OCI-LY1 (cell line): ENCODE measurements around the gene CDH23.
A peak's percentile ranks its signal among the peaks of the same experiment; 100 is the strongest.

Experiments used
- H2AFZ ChIP-seq: fragments of 200-600 bp; sonication (generic), shearing (Covaris generic); 2 replicates; pipeline ENCODE4 v1.6.0; 2014; ENCODE audit warnings: antibody characterized with exemption, mild to moderate bottlenecking, low read length
- H3F3A ChIP-seq: fragments of 200-600 bp; sonication (generic), shearing (Covaris generic); 2 replicates; pipeline ENCODE4 v1.6.0; 2014; ENCODE audit warnings: mild to moderate bottlenecking, antibody characterized with exemption, low read length, moderate library complexity; ENCODE audit not compliant: insufficient read depth
- H3K27ac ChIP-seq: fragments of 200-600 bp; sonication (generic); 2 replicates; pipeline ENCODE4 v1.5.1; 2014; ENCODE audit warnings: low read length, mixed run types, mild to moderate bottlenecking, low read depth; ENCODE audit not compliant: poor library complexity, severe bottlenecking
- H3K27me3 ChIP-seq: fragments of 200-600 bp; sonication (generic); 2 replicates; pipeline ENCODE4 v1.6.0; 2014; ENCODE audit warnings: antibody characterized with exemption, mild to moderate bottlenecking, low read length, moderate library complexity; ENCODE audit not compliant: insufficient read depth
- H3K36me3 ChIP-seq: fragments of 200-600 bp; sonication (generic); 2 replicates; pipeline ENCODE4 v1.6.1; 2014; ENCODE audit warnings: mild to moderate bottlenecking, antibody characterized with exemption, low read length, moderate library complexity, mixed read lengths; ENCODE audit not compliant: insufficient read depth
- H3K4me1 ChIP-seq: fragments of 200-600 bp; sonication (generic); 2 replicates; pipeline ENCODE4 v1.5.1; 2014; ENCODE audit warnings: mild to moderate bottlenecking, low read length, moderate library complexity; ENCODE audit not compliant: insufficient read depth, severe bottlenecking
- H3K4me2 ChIP-seq: fragments of 200-600 bp; sonication (generic), shearing (Covaris generic); 2 replicates; pipeline ENCODE4 v1.6.1; 2014; ENCODE audit warnings: low read length
- H3K4me3 ChIP-seq: fragments of 200-600 bp; sonication (generic); 2 replicates; pipeline ENCODE4 v1.5.1; 2014; ENCODE audit warnings: low read length, low read depth, mild to moderate bottlenecking, mixed read lengths; ENCODE audit not compliant: poor library complexity, severe bottlenecking
- H3K79me2 ChIP-seq: fragments of 200-600 bp; shearing (Covaris generic); 2 replicates; pipeline ENCODE4 v1.6.1; 2016; ENCODE audit warnings: mixed run types, low read length, mixed read lengths; ENCODE audit not compliant: insufficient read depth
- H3K9ac ChIP-seq: fragments of 200-600 bp; sonication (generic), shearing (Covaris generic); 2 replicates; pipeline ENCODE4 v1.6.1; 2014; ENCODE audit warnings: mild to moderate bottlenecking, low read length, mixed read lengths
- H3K9me2 ChIP-seq: fragments of 200-600 bp; sonication (generic), shearing (Covaris generic); 2 replicates; pipeline ENCODE4 v1.6.1; 2014; ENCODE audit warnings: low read depth, mild to moderate bottlenecking, low read length, mixed read lengths
- H3K9me3 ChIP-seq: fragments of 200-600 bp; shearing (Covaris generic); 2 replicates; pipeline ENCODE4 v1.6.1; 2014; ENCODE audit warnings: low read length, mixed read lengths
- H4K20me1 ChIP-seq: fragments of 200-600 bp; sonication (generic), shearing (Covaris generic); 2 replicates; pipeline ENCODE4 v1.6.0; 2016; ENCODE audit warnings: mild to moderate bottlenecking, low read length; ENCODE audit not compliant: insufficient read depth
- EZH2 ChIP-seq: fragments of 200-600 bp; sonication (generic), shearing (Covaris generic); IDR thresholded peaks from 2 replicates; pipeline ENCODE4 v1.8.0; 2017; ENCODE audit warnings: borderline replicate concordance, mixed run types, mild to moderate bottlenecking, antibody characterized with exemption, low read length, moderate library complexity, mixed read lengths
- TF ChIP-seq, protein P1 (sequence below): fragments of 200-600 bp; sonication (generic), shearing (Covaris generic); IDR thresholded peaks from 2 replicates; pipeline ENCODE4 v1.5.1; 2017; ENCODE audit warnings: mild to moderate bottlenecking, antibody characterized with exemption, low read length, moderate library complexity, mixed read lengths

CDH23 gene

DNA sequence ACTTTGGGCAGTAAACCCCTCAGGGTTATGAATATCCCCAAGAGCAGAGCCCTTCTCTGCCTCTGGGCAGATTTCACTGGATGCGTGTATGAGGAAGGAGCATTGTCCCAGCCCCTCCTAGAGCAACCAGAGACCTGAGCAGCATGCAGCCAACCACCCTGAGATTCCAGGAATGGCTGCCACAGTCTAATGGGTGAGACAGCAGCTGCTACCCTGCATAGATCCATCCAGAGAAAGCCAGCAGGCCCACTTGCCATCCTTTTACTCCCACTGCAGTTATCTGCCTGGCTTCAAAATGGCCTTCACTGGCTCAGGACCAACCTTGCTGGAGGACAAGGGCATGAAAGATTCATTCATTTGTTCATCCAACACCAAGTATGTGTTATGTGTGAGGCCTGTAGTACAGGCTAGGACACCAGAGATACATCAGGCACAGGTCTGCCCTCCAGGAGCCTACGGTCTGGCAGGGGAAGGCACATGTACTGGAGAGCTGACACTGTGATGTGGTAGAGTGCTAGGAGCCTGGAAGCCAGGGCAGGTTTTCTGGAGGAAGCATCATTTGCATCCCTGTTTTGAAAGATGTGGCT, 349.0 kb downstream of the CDH23 start:
- Histone ChIP-seq H3K4me3 (no peak overlapping the region), H3K4me2 (no peak overlapping the region), H3K79me2 (no peaks in the 10 kb centered on the region), H3K27ac (no peak overlapping the region), H3K9ac (no peak overlapping the region), H3F3A (no peaks in the 10 kb centered on the region), H3K27me3 (peaks cover 6% of the 10 kb centered on the region; the same call in 1 of the 2 replicates), H3K9me2 (no peaks in the 10 kb centered on the region), H4K20me1 (no peaks in the 10 kb centered on the region), H3K36me3 (no peaks in the 10 kb centered on the region), H2AFZ (no peak overlapping the region), H3K4me1 (peaks cover 6% of the 10 kb centered on the region), H3K9me3 (no peaks in the 10 kb centered on the region)
- no peak for TF ChIP-seq EZH2
- TF ChIP-seq, protein P1, sequence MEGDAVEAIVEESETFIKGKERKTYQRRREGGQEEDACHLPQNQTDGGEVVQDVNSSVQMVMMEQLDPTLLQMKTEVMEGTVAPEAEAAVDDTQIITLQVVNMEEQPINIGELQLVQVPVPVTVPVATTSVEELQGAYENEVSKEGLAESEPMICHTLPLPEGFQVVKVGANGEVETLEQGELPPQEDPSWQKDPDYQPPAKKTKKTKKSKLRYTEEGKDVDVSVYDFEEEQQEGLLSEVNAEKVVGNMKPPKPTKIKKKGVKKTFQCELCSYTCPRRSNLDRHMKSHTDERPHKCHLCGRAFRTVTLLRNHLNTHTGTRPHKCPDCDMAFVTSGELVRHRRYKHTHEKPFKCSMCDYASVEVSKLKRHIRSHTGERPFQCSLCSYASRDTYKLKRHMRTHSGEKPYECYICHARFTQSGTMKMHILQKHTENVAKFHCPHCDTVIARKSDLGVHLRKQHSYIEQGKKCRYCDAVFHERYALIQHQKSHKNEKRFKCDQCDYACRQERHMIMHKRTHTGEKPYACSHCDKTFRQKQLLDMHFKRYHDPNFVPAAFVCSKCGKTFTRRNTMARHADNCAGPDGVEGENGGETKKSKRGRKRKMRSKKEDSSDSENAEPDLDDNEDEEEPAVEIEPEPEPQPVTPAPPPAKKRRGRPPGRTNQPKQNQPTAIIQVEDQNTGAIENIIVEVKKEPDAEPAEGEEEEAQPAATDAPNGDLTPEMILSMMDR = no peak

DNA sequence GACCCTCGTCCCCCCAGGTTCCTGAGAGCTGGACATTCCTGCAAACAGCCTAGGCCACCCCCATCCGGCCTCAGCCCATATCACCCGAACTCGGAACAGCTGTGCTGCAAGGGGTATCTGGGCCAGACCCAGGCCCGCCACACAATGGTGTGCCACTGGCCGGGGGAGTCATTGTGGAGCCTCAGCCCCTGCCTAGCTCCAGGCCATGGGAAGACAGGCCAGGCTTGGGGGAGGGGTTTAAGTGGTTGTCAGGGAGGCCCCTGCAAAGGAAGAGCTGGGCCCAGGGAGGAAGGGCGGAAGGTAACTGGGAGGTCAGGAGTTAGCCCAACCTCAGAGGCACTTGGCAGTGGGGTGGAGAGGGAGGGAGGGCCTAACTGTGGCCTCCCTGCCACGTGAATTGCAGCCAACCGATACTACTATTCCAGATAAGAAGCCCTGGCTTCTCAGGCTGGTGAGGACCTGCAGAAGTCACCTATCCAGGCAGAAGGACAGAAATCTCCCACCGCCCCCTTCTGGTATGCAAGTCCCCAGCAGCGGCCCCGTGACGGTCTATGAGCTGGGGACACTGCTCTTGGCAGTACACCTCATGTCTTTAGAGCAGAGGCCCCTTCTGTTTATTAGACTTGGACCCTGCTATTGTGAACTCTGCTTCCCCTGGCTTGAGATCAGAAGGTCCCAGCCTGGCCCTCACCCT, 349.8 kb downstream of the CDH23 start:
- no peak overlapping the region for H3K27ac ChIP-seq
- H3K4me2 ChIP-seq = no peak overlapping the region
- H3K9me3 ChIP-seq = no peaks in the 10 kb centered on the region
- H3K27me3 ChIP-seq = peaks cover 8% of the 10 kb centered on the region; the same call in 1 of the 2 replicates
- no peaks in the 10 kb centered on the region for H3K9me2 ChIP-seq
- no peaks in the 10 kb centered on the region for H3F3A ChIP-seq
- TF ChIP-seq, protein P1 = peak; percentile 37; the same call in 1 of the 2 replicates
- no peak for TF ChIP-seq EZH2
- H3K9ac ChIP-seq = no peak overlapping the region
- H3K36me3 ChIP-seq = no peaks in the 10 kb centered on the region
- no peak overlapping the region for H2AFZ ChIP-seq
- no peaks in the 10 kb centered on the region for H3K79me2 ChIP-seq
- H4K20me1 ChIP-seq = no peaks in the 10 kb centered on the region
- no peak overlapping the region for H3K4me3 ChIP-seq
- peaks cover 6% of the 10 kb centered on the region for H3K4me1 ChIP-seq

DNA sequence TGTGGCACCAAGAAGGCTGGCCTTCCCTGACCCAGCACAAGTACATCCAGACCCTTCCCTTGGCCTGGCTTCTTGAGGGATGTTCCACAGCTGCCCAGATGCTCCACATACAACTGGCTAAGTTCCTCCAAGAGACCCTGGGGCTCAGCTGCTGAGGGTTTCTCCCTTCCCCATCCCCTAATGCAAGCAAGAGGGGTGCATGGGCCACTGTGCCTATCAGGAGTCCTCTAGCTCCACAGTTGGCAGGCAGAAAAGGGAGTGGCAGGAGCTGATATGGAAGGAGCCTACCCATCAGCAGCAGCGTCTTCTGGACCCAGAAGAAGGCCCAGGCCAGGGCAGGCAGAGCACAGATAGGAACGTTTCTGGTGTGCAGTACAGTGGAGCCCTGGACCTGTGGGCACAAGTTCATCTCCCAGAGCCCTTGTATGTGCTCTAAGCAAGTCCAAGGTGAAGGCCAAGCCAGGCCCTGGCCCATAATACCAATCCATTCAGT, 350.4 kb downstream of the CDH23 start:
- Histone ChIP-seq H3K4me2 (no peak overlapping the region), H3K79me2 (no peaks in the 10 kb centered on the region), H3K4me3 (no peak overlapping the region), H3K9me3 (no peaks in the 10 kb centered on the region), H2AFZ (no peak overlapping the region), H3K27ac (no peak overlapping the region), H3K9ac (no peak overlapping the region), H4K20me1 (no peaks in the 10 kb centered on the region), H3F3A (no peaks in the 10 kb centered on the region), H3K9me2 (no peaks in the 10 kb centered on the region), H3K4me1 (peaks cover 6% of the 10 kb centered on the region), H3K36me3 (no peaks in the 10 kb centered on the region), H3K27me3 (peaks cover 8% of the 10 kb centered on the region; the same call in 1 of the 2 replicates)
- TF ChIP-seq, protein P1 = no peak
- no peak for TF ChIP-seq EZH2
